ENCODE measurements around the gene PIK3CG. TPM values are rescaled to one million over a fixed set of nuclear protein-coding genes. Genes with fewer than 3 reads are reported as not detected.
"Not testable (repeated sequence)": the region's sequence is repeated elsewhere in the genome, so short reads cannot be mapped to it uniquely, and the experiment has no call there.

PIK3CG gene
- 6.6 TPM for total RNA-seq

GRCh38 chr7:106865130-106866041, at the start of gene PIK3CG:
Gene PIK3CG (plus strand): TSS chr7:106865282. CDS start chr7:106867562, 2,280 bp downstream.
- ATAC-seq = peak; percentile 65
- intact Hi-C loops (cut with DNase I) = no loop called here
- DNase-seq (ENCODE audit: low spot score) = no peak

DNA sequence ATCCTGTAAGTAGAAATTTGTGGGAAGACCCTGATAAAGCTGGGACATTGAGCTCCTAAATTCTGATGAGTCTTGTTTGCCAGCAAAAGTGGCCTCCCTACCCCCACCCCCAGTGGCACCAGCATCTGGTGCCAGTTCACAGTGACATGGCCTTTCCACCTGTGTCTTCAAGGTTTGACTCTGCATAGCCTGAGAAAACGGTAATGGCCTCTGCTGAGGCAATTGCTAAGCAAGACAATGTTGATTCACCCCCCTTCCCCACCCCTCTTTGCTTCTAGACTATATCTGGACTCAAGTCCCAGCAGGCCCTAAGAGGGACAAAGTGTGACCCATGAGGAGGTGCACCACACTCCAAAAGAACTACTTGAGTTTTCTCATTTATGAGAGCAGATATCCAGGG, 48.0 kb upstream of the PIK3CG start:
- no peak for ATAC-seq
- no peak for DNase-seq (ENCODE audit: low spot score)
- intact Hi-C loops (cut with DNase I) = no loop called here

DNA sequence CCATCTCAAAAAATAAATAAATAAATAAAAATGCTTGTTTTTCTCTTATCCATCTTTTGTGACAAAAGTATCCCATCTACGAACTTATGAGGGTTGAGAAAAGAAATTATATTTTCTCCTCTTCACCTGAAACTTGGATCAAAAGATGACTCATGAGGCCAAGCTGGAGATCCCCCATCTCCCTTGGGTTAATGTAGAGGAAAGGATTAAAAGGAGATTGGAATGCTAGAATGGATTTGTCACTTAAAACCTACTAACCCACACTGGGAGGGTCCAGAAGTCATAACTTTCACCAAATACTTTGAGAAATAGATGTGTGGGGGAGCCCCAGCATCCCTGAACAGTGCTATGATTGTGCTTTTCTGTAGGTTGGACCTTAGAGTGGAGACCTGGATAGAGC, 46.3 kb upstream of the PIK3CG start:
- ATAC-seq = no peak
- intact Hi-C loops (cut with DNase I) = no loop called here
- no peak for DNase-seq (ENCODE audit: low spot score)

DNA sequence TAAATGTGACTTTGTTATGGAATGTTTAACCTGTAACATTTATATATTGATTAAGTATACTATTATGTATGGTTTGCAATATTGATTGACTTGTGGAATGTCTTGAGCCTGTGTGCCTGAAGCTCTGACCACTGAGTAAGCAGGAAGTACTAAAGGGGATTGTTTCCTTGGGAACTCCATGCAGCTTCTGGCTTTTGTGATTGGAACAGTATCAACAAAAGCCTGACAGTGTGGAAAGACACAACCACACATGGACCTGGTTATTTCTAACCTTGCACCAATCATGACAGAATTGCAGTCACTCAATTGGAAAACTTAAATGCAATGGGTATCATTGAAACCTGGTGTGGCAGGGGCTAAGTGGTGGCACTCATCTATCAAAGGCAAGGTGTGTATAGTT, 45.5 kb upstream of the PIK3CG start:
- intact Hi-C loops (cut with DNase I) = no loop called here
- ATAC-seq = no peak

GRCh38 chr7:106820321-106821217, 44.5 kb upstream of the PIK3CG start:
- intact Hi-C loops (cut with DNase I) = no loop called here
- no peak for ATAC-seq

More for the DNA sequence above, 45.5 kb upstream of the PIK3CG start:
- no peak for DNase-seq (ENCODE audit: low spot score)

GRCh38 chr7:106823631-106824030, 41.5 kb upstream of the PIK3CG start:
- ATAC-seq (no peak), DNase-seq (ENCODE audit: low spot score) (no peak)
- intact Hi-C loops (cut with DNase I) = no loop called here

More at GRCh38 chr7:106820321-106821217, 44.5 kb upstream of the PIK3CG start:
- DNase-seq (ENCODE audit: low spot score) = no peak

GRCh38 chr7:106824458-106824857, 40.6 kb upstream of the PIK3CG start:
- ATAC-seq = no peak
- no peak for DNase-seq (ENCODE audit: low spot score)
- intact Hi-C loops (cut with DNase I) = no loop called here

DNA sequence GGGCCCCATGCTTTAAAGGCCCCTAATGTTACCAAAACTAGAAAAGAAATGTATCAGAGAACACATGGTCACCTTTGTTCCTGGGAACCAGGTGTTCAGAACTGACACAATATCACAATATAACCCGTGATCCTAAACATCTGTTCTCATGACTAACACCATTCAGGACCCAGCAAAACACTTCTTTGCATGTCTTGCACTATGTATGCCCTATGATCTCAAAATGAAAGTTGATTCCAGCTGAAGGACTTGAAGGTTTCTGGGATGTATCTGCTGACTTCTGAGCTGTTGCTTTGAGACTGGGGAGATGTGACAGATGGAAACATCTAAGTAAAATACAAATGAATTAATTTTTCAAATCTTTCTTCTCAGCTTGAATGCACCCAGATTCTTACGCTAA, 37.5 kb upstream of the PIK3CG start:
- ATAC-seq = no peak
- intact Hi-C loops (cut with DNase I) = no loop called here
- no peak for DNase-seq (ENCODE audit: low spot score)

DNA sequence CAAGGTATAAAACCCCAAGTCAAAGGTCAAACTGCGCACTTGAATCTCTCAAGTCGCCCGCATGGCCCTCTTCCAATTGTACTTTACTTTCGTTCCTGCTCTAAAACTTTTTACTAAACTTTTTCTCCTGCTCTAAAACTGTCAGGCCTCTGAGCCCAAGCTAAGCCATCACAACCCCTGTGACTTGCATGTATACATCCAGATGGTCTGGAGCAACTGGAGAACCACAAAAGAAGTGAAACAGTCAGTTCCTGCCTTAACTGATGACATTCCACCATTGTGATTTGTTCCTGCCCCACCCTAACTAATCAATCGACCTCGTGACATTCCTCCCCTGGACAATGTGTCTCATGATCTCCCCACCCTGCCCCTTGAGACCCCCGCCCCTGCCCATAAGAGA, 35.6 kb upstream of the PIK3CG start:
- ATAC-seq (no peak), DNase-seq (ENCODE audit: low spot score) (no peak)
- intact Hi-C loops (cut with DNase I) = no loop called here

DNA sequence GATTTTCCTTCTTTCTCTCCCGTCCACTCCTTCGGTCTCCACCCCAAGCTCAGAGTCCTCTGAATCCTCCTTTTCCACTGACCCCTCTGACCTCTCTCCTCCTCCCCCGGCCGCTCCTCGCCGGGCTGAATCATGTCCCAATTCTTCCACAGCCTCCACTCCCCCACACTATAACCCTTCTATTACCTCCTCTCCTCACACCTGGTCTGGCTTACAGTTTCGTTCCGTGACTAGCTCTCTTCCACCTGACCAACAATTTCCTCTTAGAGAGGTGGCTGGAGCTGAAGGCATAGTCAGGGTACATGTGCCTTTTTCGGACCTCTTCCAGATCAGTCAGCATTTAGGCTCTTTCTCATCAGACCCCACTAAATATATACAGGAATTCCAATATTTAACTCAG, 34.2 kb upstream of the PIK3CG start:
- not testable (repeated sequence) for DNase-seq (ENCODE audit: low spot score); ATAC-seq

GRCh38 chr7:106836816-106837215, 28.3 kb upstream of the PIK3CG start:
- DNase-seq (ENCODE audit: low spot score) (no peak), ATAC-seq (no peak)
- intact Hi-C loops (cut with DNase I) = no loop called here

More for the DNA sequence above, 34.2 kb upstream of the PIK3CG start:
- intact Hi-C loops (cut with DNase I) = not testable (repeated sequence)

DNA sequence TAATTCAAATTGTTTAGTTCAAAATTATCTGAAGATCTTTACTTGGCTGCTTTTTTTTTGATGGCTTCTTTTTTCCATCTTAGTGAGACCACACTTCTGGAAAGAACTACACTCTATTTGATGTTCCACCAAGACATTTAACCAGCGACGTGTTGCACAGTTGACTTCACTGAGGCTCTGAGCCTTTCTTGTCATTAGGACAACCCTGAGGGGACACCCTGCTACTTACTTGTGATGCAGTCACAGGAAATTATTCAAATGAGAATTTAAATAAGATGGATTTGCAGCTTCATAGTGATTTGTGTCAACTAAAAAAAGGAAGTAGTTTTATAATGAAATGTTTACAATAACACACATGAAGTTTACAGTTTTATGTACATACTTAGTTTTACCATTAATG, 25.6 kb upstream of the PIK3CG start:
- intact Hi-C loops (cut with DNase I) = no loop called here
- no peak for ATAC-seq
- no peak for DNase-seq (ENCODE audit: low spot score)

- intact Hi-C loops (cut with DNase I) = no loop called here
- ATAC-seq (no peak), DNase-seq (ENCODE audit: low spot score) (no peak)
These were observed 24.7 kb upstream of the PIK3CG start for GRCh38 chr7:106840342-106840741.

GRCh38 chr7:106841896-106842390, 23.1 kb upstream of the PIK3CG start:
- intact Hi-C loops (cut with DNase I) = no loop called here
- ATAC-seq = no peak
- no peak for DNase-seq (ENCODE audit: low spot score)

DNA sequence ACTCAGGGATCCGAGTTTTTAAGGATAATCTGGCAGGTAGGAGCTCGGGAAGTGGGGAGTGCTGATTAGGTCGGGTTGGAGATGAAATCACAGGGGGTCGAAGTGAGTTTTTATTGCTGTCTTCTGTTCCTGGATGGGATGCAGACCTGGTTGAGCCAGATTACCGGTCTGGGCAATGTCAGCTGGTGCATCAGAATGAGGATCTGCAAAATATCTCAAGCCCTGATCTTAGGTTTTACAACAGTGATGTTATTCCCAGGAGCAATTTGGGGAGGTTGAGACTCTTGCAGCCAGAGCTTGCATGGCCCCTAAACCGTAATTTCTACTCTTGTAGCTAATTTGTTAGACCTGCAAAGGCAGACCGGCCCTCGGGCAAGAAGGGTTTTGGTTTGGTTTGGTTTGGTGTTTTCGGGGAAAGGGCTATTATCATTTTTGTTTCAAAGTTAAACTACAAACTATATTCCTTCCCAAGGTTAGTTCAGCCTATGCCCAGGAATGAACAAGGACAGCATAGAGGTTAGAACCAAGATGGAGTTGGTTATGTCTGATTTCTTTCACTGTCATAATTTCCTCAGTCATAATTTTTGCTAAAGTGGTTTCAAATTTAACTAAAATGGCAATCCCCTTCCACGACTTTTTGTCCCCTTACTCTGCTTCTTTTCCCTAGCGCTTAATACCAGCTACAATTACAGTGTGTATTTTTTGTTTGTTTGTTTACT, 20.6 kb upstream of the PIK3CG start:
- no peak for ATAC-seq
- intact Hi-C loops (cut with DNase I) = no loop called here
- DNase-seq (ENCODE audit: low spot score) = no peak

GRCh38 chr7:106848049-106848448, 17.0 kb upstream of the PIK3CG start:
- ATAC-seq (no peak), DNase-seq (ENCODE audit: low spot score) (no peak)
- intact Hi-C loops (cut with DNase I) = no loop called here

DNA sequence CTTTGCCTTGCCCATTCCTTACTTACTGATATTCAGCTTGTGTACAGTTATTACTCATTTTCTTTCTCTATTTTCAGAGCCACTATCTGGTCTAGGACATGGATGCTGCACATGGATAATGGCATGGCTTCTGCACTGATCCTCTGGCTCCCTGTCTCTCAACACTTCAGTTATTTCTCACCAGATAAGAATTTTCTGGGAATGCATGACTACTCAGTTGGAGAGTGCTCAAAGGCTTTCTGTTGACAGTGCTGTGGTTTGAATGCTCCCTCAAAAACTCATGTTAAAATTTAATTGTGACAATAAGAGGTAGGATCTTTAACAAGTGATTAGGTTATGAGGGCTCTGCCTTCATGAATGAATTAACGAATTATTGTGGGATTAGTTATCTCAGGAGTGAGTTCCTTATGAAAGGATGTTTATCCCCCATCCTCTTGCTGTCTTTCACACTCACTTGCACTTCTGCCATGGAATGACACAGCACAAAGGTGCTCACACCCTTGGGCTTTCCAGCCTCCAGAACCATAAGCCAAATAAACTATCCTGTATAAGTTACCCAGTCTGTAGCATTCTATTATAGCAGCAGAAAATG, 16.1 kb upstream of the PIK3CG start:
- intact Hi-C loops (cut with DNase I) = no loop called here
- DNase-seq (ENCODE audit: low spot score) = no peak
- no peak for ATAC-seq

GRCh38 chr7:106851632-106852031, 13.4 kb upstream of the PIK3CG start:
- intact Hi-C loops (cut with DNase I); DNase-seq (ENCODE audit: low spot score); ATAC-seq: not testable (repeated sequence)

All from sciatic nerve (tissue), 2 donors.